Gastroesophageal sphincter (tissue), 3 donors: ENCODE results near the gene EBF4.
"Not testable (repeated sequence)": the region's sequence is repeated elsewhere in the genome, so short reads cannot be mapped to it uniquely, and the experiment has no call there.

ENCODE experiments used
- CTCF ChIP-seq, 4 experiments: fragments of 200-600 bp in 2 of 4; fragments of 450-650 bp in 2 of 4; sonication (generic) in 1 of 4; IDR thresholded peaks; one replicate each; pipeline ENCODE4 v1.5.1; 2017 to 2019; ENCODE audit warnings: antibody characterized with exemption in 4 of 4, mild to moderate bottlenecking in 2 of 4, moderate library complexity in 2 of 4
- EP300 ChIP-seq: sonication (generic); formaldehyde crosslinking; IDR thresholded peaks from one replicate; pipeline ENCODE4 v1.6.1; 2017; ENCODE audit warnings: antibody characterized with exemption, mild to moderate bottlenecking

- TF ChIP-seq CTCF (IDR thresholded peaks at IDR 0.05); EP300: not testable (repeated sequence)
Observed at GRCh38 chr20:2770091-2770490, 77.5 kb downstream of the EBF4 start.
